Omental fat pad (tissue), 4 donors: ENCODE data around the gene SEPTIN6. TPM values are rescaled to one million over a fixed set of nuclear protein-coding genes. Genes with fewer than 3 reads are reported as not detected.

Experiments used
- ATAC-seq: fragments of 150-250 bp; one replicate; pipeline ENCODE4 v1.9.1; 2016; ENCODE audit warnings: mild to moderate bottlenecking, moderate library complexity; ENCODE audit not compliant: low FRiP score
- DNase-seq: peaks from one replicate; pipeline ENCODE4 v3.0.0-alpha.2; 2019; ENCODE audit warnings: low spot score
- total RNA-seq, 4 donors: library from RNA; depleted of rRNA; stranded (reverse); fragments of >200 nt; gene quantifications; one replicate each; pipeline ENCODE4 v1.1.0, GENCODE V29; 2016
- TF ChIP-seq, protein P1 (sequence below), 3 donors: fragments of 450-650 bp; IDR thresholded peaks; one replicate each; pipeline ENCODE4 v1.5.1; 2016 to 2017; ENCODE audit warnings: antibody characterized with exemption in 3 of 3, mild to moderate bottlenecking in 3 of 3, moderate library complexity in 2 of 3

The SEPTIN6 gene
- total RNA-seq, 4 donors from 2014 or later, result 13.9 to 19.2 (median 17.8) TPM

DNA sequence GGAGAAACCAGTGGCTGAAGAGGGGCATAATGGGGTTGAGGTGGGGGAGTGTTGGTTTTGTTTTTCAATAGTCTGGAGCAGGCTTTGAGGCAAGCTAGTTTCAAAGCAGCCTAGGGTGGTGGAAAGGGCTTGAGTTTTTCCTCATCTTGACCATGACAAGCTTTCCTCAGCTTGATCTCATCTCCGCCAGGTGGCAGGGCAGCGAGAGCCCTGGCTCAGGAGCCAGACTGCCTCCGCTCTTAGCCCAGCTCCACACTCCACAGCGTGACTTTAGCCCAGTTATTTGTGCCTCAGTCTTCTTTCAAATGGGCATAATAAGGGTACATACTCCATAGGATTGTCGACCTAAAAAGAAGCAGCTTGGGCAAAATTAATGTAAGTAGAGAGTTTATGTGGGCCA is 35.5 kb upstream of the SEPTIN6 start:
- DNase-seq (no peak), ATAC-seq (no peak)
- TF ChIP-seq, protein P1, sequence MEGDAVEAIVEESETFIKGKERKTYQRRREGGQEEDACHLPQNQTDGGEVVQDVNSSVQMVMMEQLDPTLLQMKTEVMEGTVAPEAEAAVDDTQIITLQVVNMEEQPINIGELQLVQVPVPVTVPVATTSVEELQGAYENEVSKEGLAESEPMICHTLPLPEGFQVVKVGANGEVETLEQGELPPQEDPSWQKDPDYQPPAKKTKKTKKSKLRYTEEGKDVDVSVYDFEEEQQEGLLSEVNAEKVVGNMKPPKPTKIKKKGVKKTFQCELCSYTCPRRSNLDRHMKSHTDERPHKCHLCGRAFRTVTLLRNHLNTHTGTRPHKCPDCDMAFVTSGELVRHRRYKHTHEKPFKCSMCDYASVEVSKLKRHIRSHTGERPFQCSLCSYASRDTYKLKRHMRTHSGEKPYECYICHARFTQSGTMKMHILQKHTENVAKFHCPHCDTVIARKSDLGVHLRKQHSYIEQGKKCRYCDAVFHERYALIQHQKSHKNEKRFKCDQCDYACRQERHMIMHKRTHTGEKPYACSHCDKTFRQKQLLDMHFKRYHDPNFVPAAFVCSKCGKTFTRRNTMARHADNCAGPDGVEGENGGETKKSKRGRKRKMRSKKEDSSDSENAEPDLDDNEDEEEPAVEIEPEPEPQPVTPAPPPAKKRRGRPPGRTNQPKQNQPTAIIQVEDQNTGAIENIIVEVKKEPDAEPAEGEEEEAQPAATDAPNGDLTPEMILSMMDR (IDR thresholded peaks at IDR 0.05), result no peak

- ATAC-seq (no peak), DNase-seq (no peak)
- TF ChIP-seq, protein P1 (IDR thresholded peaks at IDR 0.05), result no peak
Measured at GRCh38 chrX:119726900-119727555, 34.1 kb upstream of the SEPTIN6 start.

DNA sequence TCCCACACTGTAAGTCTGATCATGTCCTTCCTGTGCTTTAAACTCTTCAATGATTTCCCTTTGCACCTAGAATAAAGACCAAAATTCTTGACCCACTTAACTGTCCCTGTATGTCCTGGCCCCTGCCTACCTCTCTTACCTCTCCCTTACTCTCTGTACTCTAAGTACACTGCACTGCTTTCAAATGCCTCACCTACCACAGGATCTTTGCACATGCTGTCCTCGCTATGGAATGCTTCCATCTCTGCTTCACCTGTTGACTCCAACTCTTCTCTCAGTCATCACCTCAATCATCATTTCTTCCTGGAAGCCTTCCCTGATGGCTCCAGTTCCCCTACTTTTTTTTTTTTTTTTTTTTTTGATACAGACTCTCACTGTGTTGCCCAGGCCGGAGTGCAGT is 29.0 kb upstream of the SEPTIN6 start:
- TF ChIP-seq, protein P1 (IDR thresholded peaks at IDR 0.05), result no peak
- ATAC-seq (no peak), DNase-seq (no peak)

- ATAC-seq (no peak), DNase-seq (no peak)
- TF ChIP-seq, protein P1 (IDR thresholded peaks at IDR 0.05), result no peak
Measured at GRCh38 chrX:119721487-119721886, 28.5 kb upstream of the SEPTIN6 start.

GRCh38 chrX:119709630-119710029 is 16.7 kb upstream of the SEPTIN6 start:
- TF ChIP-seq, protein P1 (IDR thresholded peaks at IDR 0.05), result no peak
- no peak for ATAC-seq
- DNase-seq, result no peak

DNA sequence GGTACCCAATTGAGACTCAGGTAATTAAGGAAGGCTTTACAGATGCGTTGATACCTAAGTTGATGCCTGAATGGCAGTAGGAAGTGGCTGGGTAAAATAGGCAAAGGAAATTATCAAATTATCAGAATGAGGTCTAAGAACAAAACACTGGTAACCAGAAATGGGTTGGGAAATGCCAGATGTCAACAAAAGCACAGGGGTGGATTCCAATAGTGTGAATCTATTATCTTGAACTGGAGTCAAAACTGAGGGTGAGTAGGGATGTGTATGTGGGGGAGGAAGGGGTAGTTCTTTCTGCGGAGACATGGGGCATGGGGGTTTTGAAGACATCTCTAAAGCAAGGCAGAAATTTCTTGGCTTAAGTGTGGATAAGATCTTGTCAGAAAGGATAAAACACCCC is 16.0 kb upstream of the SEPTIN6 start:
- ATAC-seq (no peak), DNase-seq (no peak)
- TF ChIP-seq, protein P1 (IDR thresholded peaks at IDR 0.05), result no peak

DNA sequence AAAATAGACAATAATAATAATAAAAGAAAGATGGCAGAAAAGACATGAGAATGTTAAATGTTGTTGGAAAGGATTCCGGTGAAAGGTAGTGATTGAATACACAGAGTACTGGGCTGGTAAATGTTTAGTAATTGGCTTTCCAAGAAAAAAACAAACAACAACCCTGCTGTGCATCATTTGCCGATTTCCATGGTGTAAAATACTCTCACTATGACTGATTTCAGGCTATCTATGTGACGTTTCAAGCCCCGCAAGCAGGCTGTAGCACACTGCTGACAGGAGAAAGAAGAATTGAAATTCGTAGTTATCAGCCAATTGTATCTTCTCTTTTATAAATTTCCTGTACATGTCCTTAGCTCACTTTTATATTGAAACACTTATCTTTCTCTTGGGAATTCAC is 13.6 kb upstream of the SEPTIN6 start:
- DNase-seq (no peak), ATAC-seq (no peak)
- TF ChIP-seq, protein P1 (IDR thresholded peaks at IDR 0.05), result no peak
